Pancreas (tissue), 10 donors: Measurements from ENCODE around the gene RAD51B. TPM values are rescaled to one million over a fixed set of nuclear protein-coding genes. Genes with fewer than 3 reads are reported as not detected.

Experiments used
- ATAC-seq, 4 donors: fragments of 200-7000 bp; cut with Tn5 transposase; one replicate each; pipeline versions ENCODE4 v1.8.0 to v1.9.1; 2020; ENCODE audit warnings: mild to moderate bottlenecking in 4 of 4, moderate library complexity in 4 of 4
- DNase-seq, 6 donors: peaks; one replicate each; pipeline ENCODE4 v3.0.0-alpha.2; 2020
- FAIRE-seq: peaks from 2 replicates; lab custom pipeline; 2012; peaks lifted over from hg19 to GRCh38; lab: Jason Lieb, UNC
- H3K27ac ChIP-seq, 4 donors: fragments of 200-600 bp; sonication (generic); 1 replicate in 3 of 4; 2 replicates in 1 of 4; pipeline versions ENCODE4 v1.5.0 to v1.8.0; 2020
- H3K27me3 ChIP-seq, 4 donors: fragments of 200-600 bp; one replicate each; pipeline ENCODE4 v1.8.0; 2021
- H3K36me3 ChIP-seq, 3 donors: fragments of 200-600 bp; sonication (generic) in 1 of 3; one replicate each; pipeline versions ENCODE4 v1.5.0 to v1.8.0; 2020 to 2021
- H3K4me1 ChIP-seq, 3 donors: fragments of 200-600 bp; one replicate each; pipeline ENCODE4 v1.8.0; 2021
- H3K4me3 ChIP-seq, 4 donors: fragments of 200-600 bp; sonication (generic) in 2 of 4; one replicate each; pipeline versions ENCODE4 v1.5.0 to v1.8.0; 2020 to 2021
- H3K9me3 ChIP-seq, 4 donors: fragments of 200-600 bp; one replicate each; pipeline ENCODE4 v1.8.0; 2021
- WGBS, 2 donors: extraction: QIAGEN DNeasy Blood & Tissue Kit; methylation state at CpG; one replicate each; pipeline ENCODE4 v1.1.7; 2013; 5-methylcytosine and 5-hydroxymethylcytosine counted together
- intact Hi-C, 3 donors: fragments of 100-400 bp; cut with DNase I; formaldehyde crosslinking; loops; one replicate each; pipeline versions ENCODE4 v1.11.1 to v1.14.2; 2022
- polyA plus RNA-seq, 2 donors: library from polyadenylated mRNA; stranded (reverse); fragments of 200-250 nt; gene quantifications; one replicate each; pipeline ENCODE4 v1.2.3, GENCODE V29; 2013
- total RNA-seq, 6 donors: library from RNA; stranded (reverse); fragmentation: NEBNext Ultra II Directional in 4 of 6; extraction: Animal tissue kit (Norgen Biotek cat#: 25700) in 4 of 6; gene quantifications; one replicate each; pipeline versions ENCODE4 v1.2.1 to v1.2.4, GENCODE V29; 2021 to 2023
- TF ChIP-seq, protein P1 (sequence below), 4 donors: fragments of 200-600 bp; sonication (generic) in 3 of 4; IDR thresholded peaks; one replicate each; pipeline versions ENCODE4 v1.5.0 to v1.8.0; 2021; ENCODE audit warnings: antibody characterized with exemption in 4 of 4
- donor health status: healthy with polysubstance abuse.
- donor health status: DM: no; HTN: no; CAD: no; lungs with moderate emphysema.
- donor health status: DM: no; HTN: no; CAD: no.
- donor health status: control.
- donor health status: control.
- donor health status: Bipolar disorder and iron deficiency.
- donor health status: DM: yes; HTN: yes; CAD: no.
- donor health status: DM: no; HTN: no; CAD: no.
- donor health status: DM: no; HTN: no; CAD: no.
- donor health status: DM: yes; HTN: yes; CAD: no.

Gene RAD51B
- total and polyA plus RNA-seq, 8 donors = 1.1 to 17.3 (median 5.8) TPM

DNA sequence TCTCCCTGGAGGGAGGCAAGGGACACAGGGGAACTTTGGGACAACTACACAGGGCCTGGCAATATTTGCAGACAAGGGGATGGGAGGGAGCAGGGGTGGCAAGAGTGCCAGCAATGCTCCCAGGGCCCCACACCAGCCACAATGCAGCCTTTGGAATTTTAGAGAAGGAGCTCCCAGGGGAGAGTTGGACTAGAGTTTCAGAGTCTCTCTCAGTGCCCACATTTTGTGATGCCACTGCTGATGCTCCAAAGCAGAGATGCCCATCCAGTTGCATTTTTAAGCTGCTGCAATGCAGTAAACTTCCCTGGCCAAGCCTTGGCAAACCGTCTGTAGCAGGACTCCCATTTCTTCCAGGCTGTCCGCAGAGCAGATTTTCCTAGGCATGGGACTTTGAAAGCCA is 874.3 kb downstream of the RAD51B start:
- 88 to 94% methylated on average over 2 of the region's 2 CpGs for WGBS, 2 donors

DNA sequence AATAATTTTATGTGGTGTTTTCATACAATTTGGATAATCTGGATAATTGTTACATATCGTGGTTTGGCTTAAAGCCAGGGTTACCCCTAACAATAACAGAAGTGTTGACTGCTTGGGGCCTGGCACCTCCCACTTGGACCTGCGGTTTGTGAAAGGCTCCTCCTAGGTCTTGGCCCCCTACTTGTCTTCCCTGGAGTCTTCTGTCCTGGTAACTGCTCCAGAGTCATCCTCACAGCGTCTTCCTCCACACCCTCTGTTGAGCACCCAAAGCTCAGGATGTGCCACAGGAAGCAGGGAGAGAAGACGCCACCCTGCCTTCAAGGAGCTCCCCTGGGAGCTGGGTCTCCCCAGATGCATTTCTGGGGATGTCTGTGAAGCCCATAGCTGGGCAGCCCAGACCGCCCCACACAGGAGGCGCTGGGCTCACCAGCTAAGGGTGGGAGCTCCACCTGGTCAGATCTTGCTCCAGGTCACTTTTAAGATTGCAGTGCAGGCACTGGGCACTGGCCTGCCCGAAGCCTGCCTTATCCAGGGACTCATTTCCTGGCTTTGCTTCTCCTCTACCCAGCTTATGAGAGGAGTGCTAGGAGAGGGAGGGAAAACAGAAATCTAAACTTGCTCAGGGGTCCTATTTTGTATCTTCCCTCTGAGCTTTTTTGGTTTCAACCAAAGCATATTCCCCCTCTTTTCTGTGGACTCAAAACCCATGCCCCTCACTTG is 875.1 kb downstream of the RAD51B start:
- Histone ChIP-seq H3K9me3 (no peaks in the 10 kb centered on the region), H3K4me1 (no peaks in the 10 kb centered on the region), H3K27me3 (no peaks in the 10 kb centered on the region), H3K27ac (no peak overlapping the region), H3K4me3 (no peak overlapping the region), H3K36me3 (no peaks in the 10 kb centered on the region)
- WGBS, 2 donors = 87 to 88% methylated on average over 7 of the region's 7 CpGs
- FAIRE-seq = no peak
- no peak for DNase-seq
- TF ChIP-seq, protein P1, sequence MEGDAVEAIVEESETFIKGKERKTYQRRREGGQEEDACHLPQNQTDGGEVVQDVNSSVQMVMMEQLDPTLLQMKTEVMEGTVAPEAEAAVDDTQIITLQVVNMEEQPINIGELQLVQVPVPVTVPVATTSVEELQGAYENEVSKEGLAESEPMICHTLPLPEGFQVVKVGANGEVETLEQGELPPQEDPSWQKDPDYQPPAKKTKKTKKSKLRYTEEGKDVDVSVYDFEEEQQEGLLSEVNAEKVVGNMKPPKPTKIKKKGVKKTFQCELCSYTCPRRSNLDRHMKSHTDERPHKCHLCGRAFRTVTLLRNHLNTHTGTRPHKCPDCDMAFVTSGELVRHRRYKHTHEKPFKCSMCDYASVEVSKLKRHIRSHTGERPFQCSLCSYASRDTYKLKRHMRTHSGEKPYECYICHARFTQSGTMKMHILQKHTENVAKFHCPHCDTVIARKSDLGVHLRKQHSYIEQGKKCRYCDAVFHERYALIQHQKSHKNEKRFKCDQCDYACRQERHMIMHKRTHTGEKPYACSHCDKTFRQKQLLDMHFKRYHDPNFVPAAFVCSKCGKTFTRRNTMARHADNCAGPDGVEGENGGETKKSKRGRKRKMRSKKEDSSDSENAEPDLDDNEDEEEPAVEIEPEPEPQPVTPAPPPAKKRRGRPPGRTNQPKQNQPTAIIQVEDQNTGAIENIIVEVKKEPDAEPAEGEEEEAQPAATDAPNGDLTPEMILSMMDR (IDR thresholded peaks at IDR 0.05) = no peak
- ATAC-seq = no peak
- intact Hi-C loops = no loop called here

More for the DNA sequence above, 874.3 kb downstream of the RAD51B start:
- Histone ChIP-seq H3K36me3 (no peaks in the 10 kb centered on the region), H3K9me3 (no peaks in the 10 kb centered on the region), H3K4me3 (no peak overlapping the region), H3K4me1 (no peaks in the 10 kb centered on the region), H3K27ac (no peak overlapping the region), H3K27me3 (no peaks in the 10 kb centered on the region)
- intact Hi-C loops = no loop called here
- ATAC-seq (no peak), FAIRE-seq (no peak), DNase-seq (no peak)
- TF ChIP-seq, protein P1 (IDR thresholded peaks at IDR 0.05) = no peak

- no peak overlapping the region for H3K27ac ChIP-seq
- no peaks in the 10 kb centered on the region for H3K4me1 ChIP-seq
- no peak for DNase-seq
- H3K27me3 ChIP-seq = no peaks in the 10 kb centered on the region
- intact Hi-C loops = no loop called here
- no peaks in the 10 kb centered on the region for H3K36me3 ChIP-seq
- no peak overlapping the region for H3K4me3 ChIP-seq
- WGBS, 2 donors = 90 to 92% methylated on average over 7 of the region's 7 CpGs
- ATAC-seq = peak in 3 of 4 donors; percentile 36 to 73 (median 45)
- no peaks in the 10 kb centered on the region for H3K9me3 ChIP-seq
- TF ChIP-seq, protein P1 (IDR thresholded peaks at IDR 0.05) = no peak
- no peak for FAIRE-seq
Measured at GRCh38 chr14:68695326-68695768, 875.8 kb downstream of the RAD51B start.

GRCh38 chr14:68695856-68696255 is 876.3 kb downstream of the RAD51B start:
- FAIRE-seq = no peak

More at GRCh38 chr14:68695856-68696255, 876.3 kb downstream of the RAD51B start:
- intact Hi-C loops = no loop called here
- H3K27me3 ChIP-seq = no peaks in the 10 kb centered on the region
- no peak overlapping the region for H3K27ac ChIP-seq
- no peak for DNase-seq
- no peak overlapping the region for H3K4me3 ChIP-seq
- 81 to 92% methylated on average over 2 of the region's 2 CpGs for WGBS, 2 donors
- H3K36me3 ChIP-seq = no peaks in the 10 kb centered on the region
- H3K9me3 ChIP-seq = no peaks in the 10 kb centered on the region
- ATAC-seq = no peak
- TF ChIP-seq, protein P1 (IDR thresholded peaks at IDR 0.05) = no peak
- no peaks in the 10 kb centered on the region for H3K4me1 ChIP-seq
